OCI-LY1 (cell line): ENCODE measurements around the gene UNC93A.

Source experiments
- CTCF ChIP-seq: fragments of 200-600 bp; sonication (generic), shearing (Covaris generic); IDR thresholded peaks from 2 replicates; pipeline ENCODE4 v1.5.1; 2017; ENCODE audit warnings: mild to moderate bottlenecking, antibody characterized with exemption, low read length, moderate library complexity, mixed read lengths
- EZH2 ChIP-seq: fragments of 200-600 bp; sonication (generic), shearing (Covaris generic); IDR thresholded peaks from 2 replicates; pipeline ENCODE4 v1.8.0; 2017; ENCODE audit warnings: borderline replicate concordance, mixed run types, mild to moderate bottlenecking, antibody characterized with exemption, low read length, moderate library complexity, mixed read lengths

DNA sequence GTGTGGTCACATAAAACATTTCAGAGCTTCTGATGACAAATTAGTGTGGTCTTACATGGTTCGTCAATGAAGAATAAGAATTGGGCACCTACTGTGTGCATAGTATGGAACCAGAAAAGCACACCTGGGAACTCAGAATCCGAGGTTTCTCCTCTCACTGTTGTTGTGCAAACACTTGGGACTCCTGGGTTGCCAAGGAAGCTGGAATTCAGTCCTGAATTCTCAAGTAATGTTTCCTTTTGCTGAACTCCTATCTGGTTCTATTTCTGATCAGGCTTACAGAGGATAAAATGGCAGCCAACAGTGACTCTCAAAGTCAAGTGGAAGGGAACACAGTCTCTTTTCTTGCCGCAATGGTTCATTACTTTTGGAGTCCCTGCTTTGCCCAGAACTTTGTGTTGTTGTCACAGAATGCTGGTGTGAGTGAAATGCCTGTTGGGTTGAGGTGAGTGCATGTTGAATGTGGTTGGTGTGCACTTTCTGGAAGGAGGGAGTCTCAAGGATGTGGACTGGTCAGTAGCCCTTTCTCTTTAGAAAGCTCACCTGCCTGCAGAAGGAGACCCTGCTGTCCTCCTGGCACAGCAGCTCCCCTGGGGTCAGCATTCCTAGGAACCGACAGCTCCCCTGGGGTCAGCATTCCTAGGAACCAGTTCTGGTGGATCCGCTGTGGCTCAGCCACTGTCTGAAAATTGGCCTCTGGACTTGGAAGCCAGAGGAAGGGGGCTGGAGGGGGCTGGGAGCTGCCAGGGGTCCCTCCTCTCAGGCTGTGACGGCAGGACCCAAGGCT lies 1.4 kb downstream of the UNC93A start:
- no peak for TF ChIP-seq CTCF
- TF ChIP-seq EZH2 = no peak
